ENCODE measurements around the gene CDC14A.

GRCh38 chr1:100499194-100499811 is 147.0 kb downstream of the CDC14A start:
- no peak for TF ChIP-seq CTCF (IDR thresholded peaks at IDR 0.05; ENCODE audit: insufficient read depth, low read length, poor library complexity, severe bottlenecking)
- no peak for TF ChIP-seq EZH2phosphoT487 (conservative IDR thresholded peaks at IDR 0.05; ENCODE audit: low read length)
